K562 (cell line): ENCODE measurements around the gene TMEM273. TPM values are rescaled to one million over a fixed set of nuclear protein-coding genes. Genes with fewer than 3 reads are reported as not detected.

Experiments
- BCL6 ChIP-seq: fragments of 250-450 bp; sonication (Bioruptor Pico); IDR thresholded peaks from 2 replicates; pipeline ENCODE4 v1.4.0; 2020
- GTF3C2 ChIP-seq: IDR thresholded peaks from 3 replicates; pipeline ENCODE4 v1.6.1; 2011; ENCODE audit warnings: borderline replicate concordance, mild to moderate bottlenecking, moderate library complexity; ENCODE audit not compliant: insufficient read length; ENCODE audit errors: extremely low read depth
- KAT8 ChIP-seq: fragments of 450-650 bp; IDR thresholded peaks from 2 replicates; pipeline ENCODE4 v1.6.1; 2016; ENCODE audit warnings: low read depth, mild to moderate bottlenecking
- MCM2 ChIP-seq: fragments of 450-650 bp; IDR thresholded peaks from 2 replicates; pipeline ENCODE4 v1.6.1; 2017; ENCODE audit warnings: low read depth, mild to moderate bottlenecking
- NFRKB ChIP-seq: fragments of 450-650 bp; IDR thresholded peaks from 2 replicates; pipeline ENCODE4 v1.6.1; 2016; ENCODE audit warnings: low read depth
- NR2F6 ChIP-seq: fragments of 450-650 bp; formaldehyde crosslinking; IDR thresholded peaks from 2 replicates; pipeline ENCODE4 v1.4.0; 2020; ENCODE audit warnings: mild to moderate bottlenecking
- SLC30A9 ChIP-seq: fragments of 250-450 bp; sonication (Bioruptor Pico); IDR thresholded peaks from 2 replicates; pipeline ENCODE4 v1.8.0; 2022; ENCODE audit warnings: mild to moderate bottlenecking, moderate library complexity
- ZNF121 ChIP-seq: sonication (generic); formaldehyde crosslinking; conservative IDR thresholded peaks from 2 replicates; pipeline ENCODE4 v1.8.0; 2022; ENCODE audit warnings: missing genetic modification reagents
- polyA plus RNA-seq, 8 experiments: library from polyadenylated mRNA; depleted of rRNA in 4 of 8; stranded (reverse) in 5 of 8; unstranded in 3 of 8; fragments of >200 nt; fragmentation: Nextera tagmentation in 2 of 8; fragmentation: Illumina TruSeq in 1 of 8; extraction: Ambion mirVana in 2 of 8; extraction: Trizol in 1 of 8; gene quantifications; 2 replicates each; pipeline versions ENCODE4 v1.2.1 to v1.2.3, GENCODE V29; 2011 to 2014; ENCODE audit warnings: inconsistent platforms in 1 of 8, missing spikeins in 1 of 8
- total RNA-seq, 7 experiments: library from RNA; depleted of rRNA in 6 of 7; stranded (reverse); fragments of >200 nt in 6 of 7; fragmentation: Illumina TruSeq in 2 of 7; extraction: Trizol in 2 of 7; gene quantifications; 2 replicates each; pipeline versions ENCODE4 v1.2.1 to v1.2.3, GENCODE V29; 2011 to 2021; ENCODE audit warnings: low replicate concordance in 1 of 7
- TF ChIP-seq, protein P1 (sequence below): fragments of 250-450 bp; sonication (Bioruptor Pico); IDR thresholded peaks from 2 replicates; pipeline ENCODE4 v1.8.0; 2022; ENCODE audit warnings: inconsistent platforms
- TF ChIP-seq, protein P2 (sequence below): fragments of 450-650 bp; IDR thresholded peaks from 2 replicates; pipeline ENCODE4 v1.6.1; 2014; ENCODE audit warnings: low read depth, mild to moderate bottlenecking, moderate library complexity, borderline replicate concordance
- TF ChIP-seq, protein P3 (sequence below): conservative IDR thresholded peaks from 2 replicates; pipeline ENCODE4 v1.6.1; 2011; ENCODE audit warnings: low read depth, mild to moderate bottlenecking, low read length; ENCODE audit not compliant: control insufficient read depth
- TF ChIP-seq, protein P4 (sequence below): fragments of 250-450 bp; sonication (Bioruptor Pico); IDR thresholded peaks from 2 replicates; pipeline ENCODE4 v1.4.0; 2020; ENCODE audit warnings: mild to moderate bottlenecking
- TF ChIP-seq, protein P5 (sequence below): sonication (generic); formaldehyde crosslinking; IDR thresholded peaks from 2 replicates; pipeline ENCODE4 v1.8.0; 2022; ENCODE audit warnings: mild to moderate bottlenecking, missing genetic modification reagents, borderline replicate concordance

The TMEM273 gene
- total and polyA plus RNA-seq, 9 of the 15 experiments (the other 6 are each of a cell fraction or from before 2014, with no cell fraction given) = 39.2 to 131 (median 95.6) TPM

GRCh38 chr10:49174926-49175500 lies 13.2 kb downstream of the TMEM273 start (continued):
- TF ChIP-seq GTF3C2 = no peak
- TF ChIP-seq BCL6 (CRISPR knock-in tag) = no peak
- TF ChIP-seq KAT8 = no peak
- TF ChIP-seq, protein P1, sequence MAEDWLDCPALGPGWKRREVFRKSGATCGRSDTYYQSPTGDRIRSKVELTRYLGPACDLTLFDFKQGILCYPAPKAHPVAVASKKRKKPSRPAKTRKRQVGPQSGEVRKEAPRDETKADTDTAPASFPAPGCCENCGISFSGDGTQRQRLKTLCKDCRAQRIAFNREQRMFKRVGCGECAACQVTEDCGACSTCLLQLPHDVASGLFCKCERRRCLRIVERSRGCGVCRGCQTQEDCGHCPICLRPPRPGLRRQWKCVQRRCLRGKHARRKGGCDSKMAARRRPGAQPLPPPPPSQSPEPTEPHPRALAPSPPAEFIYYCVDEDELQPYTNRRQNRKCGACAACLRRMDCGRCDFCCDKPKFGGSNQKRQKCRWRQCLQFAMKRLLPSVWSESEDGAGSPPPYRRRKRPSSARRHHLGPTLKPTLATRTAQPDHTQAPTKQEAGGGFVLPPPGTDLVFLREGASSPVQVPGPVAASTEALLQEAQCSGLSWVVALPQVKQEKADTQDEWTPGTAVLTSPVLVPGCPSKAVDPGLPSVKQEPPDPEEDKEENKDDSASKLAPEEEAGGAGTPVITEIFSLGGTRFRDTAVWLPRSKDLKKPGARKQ = no peak
- TF ChIP-seq, protein P2, sequence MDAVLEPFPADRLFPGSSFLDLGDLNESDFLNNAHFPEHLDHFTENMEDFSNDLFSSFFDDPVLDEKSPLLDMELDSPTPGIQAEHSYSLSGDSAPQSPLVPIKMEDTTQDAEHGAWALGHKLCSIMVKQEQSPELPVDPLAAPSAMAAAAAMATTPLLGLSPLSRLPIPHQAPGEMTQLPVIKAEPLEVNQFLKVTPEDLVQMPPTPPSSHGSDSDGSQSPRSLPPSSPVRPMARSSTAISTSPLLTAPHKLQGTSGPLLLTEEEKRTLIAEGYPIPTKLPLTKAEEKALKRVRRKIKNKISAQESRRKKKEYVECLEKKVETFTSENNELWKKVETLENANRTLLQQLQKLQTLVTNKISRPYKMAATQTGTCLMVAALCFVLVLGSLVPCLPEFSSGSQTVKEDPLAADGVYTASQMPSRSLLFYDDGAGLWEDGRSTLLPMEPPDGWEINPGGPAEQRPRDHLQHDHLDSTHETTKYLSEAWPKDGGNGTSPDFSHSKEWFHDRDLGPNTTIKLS = no peak
- TF ChIP-seq, protein P3, sequence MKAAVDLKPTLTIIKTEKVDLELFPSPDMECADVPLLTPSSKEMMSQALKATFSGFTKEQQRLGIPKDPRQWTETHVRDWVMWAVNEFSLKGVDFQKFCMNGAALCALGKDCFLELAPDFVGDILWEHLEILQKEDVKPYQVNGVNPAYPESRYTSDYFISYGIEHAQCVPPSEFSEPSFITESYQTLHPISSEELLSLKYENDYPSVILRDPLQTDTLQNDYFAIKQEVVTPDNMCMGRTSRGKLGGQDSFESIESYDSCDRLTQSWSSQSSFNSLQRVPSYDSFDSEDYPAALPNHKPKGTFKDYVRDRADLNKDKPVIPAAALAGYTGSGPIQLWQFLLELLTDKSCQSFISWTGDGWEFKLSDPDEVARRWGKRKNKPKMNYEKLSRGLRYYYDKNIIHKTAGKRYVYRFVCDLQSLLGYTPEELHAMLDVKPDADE = no peak
- TF ChIP-seq MCM2 = no peak
- TF ChIP-seq SLC30A9 (CRISPR knock-in tag) = no peak
- TF ChIP-seq, protein P4, sequence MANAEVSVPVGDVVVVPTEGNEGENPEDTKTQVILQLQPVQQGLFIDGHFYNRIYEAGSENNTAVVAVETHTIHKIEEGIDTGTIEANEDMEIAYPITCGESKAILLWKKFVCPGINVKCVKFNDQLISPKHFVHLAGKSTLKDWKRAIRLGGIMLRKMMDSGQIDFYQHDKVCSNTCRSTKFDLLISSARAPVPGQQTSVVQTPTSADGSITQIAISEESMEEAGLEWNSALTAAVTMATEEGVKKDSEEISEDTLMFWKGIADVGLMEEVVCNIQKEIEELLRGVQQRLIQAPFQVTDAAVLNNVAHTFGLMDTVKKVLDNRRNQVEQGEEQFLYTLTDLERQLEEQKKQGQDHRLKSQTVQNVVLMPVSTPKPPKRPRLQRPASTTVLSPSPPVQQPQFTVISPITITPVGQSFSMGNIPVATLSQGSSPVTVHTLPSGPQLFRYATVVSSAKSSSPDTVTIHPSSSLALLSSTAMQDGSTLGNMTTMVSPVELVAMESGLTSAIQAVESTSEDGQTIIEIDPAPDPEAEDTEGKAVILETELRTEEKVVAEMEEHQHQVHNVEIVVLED (CRISPR knock-in tag) = no peak
- TF ChIP-seq, protein P5, sequence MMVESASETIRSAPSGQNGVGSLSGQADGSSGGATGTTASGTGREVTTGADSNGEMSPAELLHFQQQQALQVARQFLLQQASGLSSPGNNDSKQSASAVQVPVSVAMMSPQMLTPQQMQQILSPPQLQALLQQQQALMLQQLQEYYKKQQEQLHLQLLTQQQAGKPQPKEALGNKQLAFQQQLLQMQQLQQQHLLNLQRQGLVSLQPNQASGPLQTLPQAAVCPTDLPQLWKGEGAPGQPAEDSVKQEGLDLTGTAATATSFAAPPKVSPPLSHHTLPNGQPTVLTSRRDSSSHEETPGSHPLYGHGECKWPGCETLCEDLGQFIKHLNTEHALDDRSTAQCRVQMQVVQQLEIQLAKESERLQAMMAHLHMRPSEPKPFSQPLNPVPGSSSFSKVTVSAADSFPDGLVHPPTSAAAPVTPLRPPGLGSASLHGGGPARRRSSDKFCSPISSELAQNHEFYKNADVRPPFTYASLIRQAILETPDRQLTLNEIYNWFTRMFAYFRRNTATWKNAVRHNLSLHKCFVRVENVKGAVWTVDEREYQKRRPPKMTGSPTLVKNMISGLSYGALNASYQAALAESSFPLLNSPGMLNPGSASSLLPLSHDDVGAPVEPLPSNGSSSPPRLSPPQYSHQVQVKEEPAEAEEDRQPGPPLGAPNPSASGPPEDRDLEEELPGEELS (CRISPR knock-in tag) = no peak
- TF ChIP-seq NFRKB = no peak
- no peak for TF ChIP-seq ZNF121 (CRISPR knock-in tag)
- TF ChIP-seq NR2F6 (CRISPR knock-in tag) = no peak
